ENCODE data around the gene KCNIP4. TPM values are rescaled to one million over a fixed set of nuclear protein-coding genes. Genes with fewer than 3 reads are reported as not detected.

The KCNIP4 gene
- total and polyA plus RNA-seq, 10 of the 15 experiments (the other 5 are each of a cell fraction or from before 2014, with no cell fraction given): 0.03 to 0.23 (median 0.13) TPM; not detected in 7

GRCh38 chr4:21900211-21900610, 48.4 kb downstream of the KCNIP4 start (continued):
- no peak for TF ChIP-seq KLF5 (IDR thresholded peaks at IDR 0.05; ENCODE audit: partially characterized antibody)
- TF ChIP-seq RB1 (IDR thresholded peaks at IDR 0.05; ENCODE audit: borderline replicate concordance): no peak
- no peak for TF ChIP-seq NFIC (IDR thresholded peaks at IDR 0.05; ENCODE audit: low read depth, low read length)
- TF ChIP-seq MEF2A (IDR thresholded peaks at IDR 0.05; ENCODE audit: insufficient read depth, low read depth, low read length): no peak
- TF ChIP-seq CBX5 (IDR thresholded peaks at IDR 0.05; ENCODE audit: low read depth): no peak

GRCh38 chr4:21898101-21898500, 50.5 kb downstream of the KCNIP4 start:
- ATAC-seq: no peak
- SMC1A ChIA-PET (ENCODE audit: uncharacterized antibody, unreplicated experiment): no interaction called here
- Histone ChIP-seq H4K20me1 (ENCODE audit: control insufficient read depth, insufficient read depth) (no peaks in the 10 kb centered on the region), H3K4me2 (ENCODE audit: control insufficient read depth, insufficient read depth) (no peak overlapping the region), H2AFZ (ENCODE audit: control insufficient read depth, low read depth, low read length) (no peak overlapping the region), H3K36me3 (ENCODE audit: control insufficient read depth in 2 of 2, insufficient read depth in 2 of 2, low read length in 1 of 2) (no peaks in the 10 kb centered on the region), H3K79me2 (ENCODE audit: control insufficient read depth, insufficient read depth, low read length) (no peaks in the 10 kb centered on the region), H3K27ac (ENCODE audit: control insufficient read depth, insufficient read depth) (no peak overlapping the region), H3K4me3 (no peak overlapping the region), H3K9me3 (replicated peaks; ENCODE audit: control insufficient read depth, insufficient read depth, low read length) (no peaks in the 10 kb centered on the region), H3K4me1 (ENCODE audit: control insufficient read depth, insufficient read depth, low read length) (no peaks in the 10 kb centered on the region), H3K9ac (ENCODE audit: control insufficient read depth, insufficient read depth, low read length) (no peak overlapping the region), H3K27me3 (replicated peaks in 1 of 2; ENCODE audit: control insufficient read depth in 2 of 2, insufficient read depth in 2 of 2, low read length in 1 of 2) (no peaks in the 10 kb centered on the region)
- DNase-seq (ENCODE audit: low read depth, low spot score): no peak
- POLR2A ChIA-PET: no interaction called here
- no TSS peak for BruUV-seq (replicated peaks)
- in situ Hi-C loops (cut with MboI) (no loop called here), intact Hi-C loops (cut with micrococcal nuclease; ENCODE audit: unreplicated experiment) (no loop called here)
- no peak for TF ChIP-seq GATAD2B (conservative IDR thresholded peaks at IDR 0.05; ENCODE audit: low read depth)
- CTCF ChIA-PET: interaction anchor here (0.7 kb wide), 1 partner anchor 123 kb away, joined by 3 read pairs; no protein-coding TSS in a partner anchor
- RAD21 ChIA-PET (ENCODE audit: unreplicated experiment): no interaction called here
- FAIRE-seq: no peak
- WGBS (ENCODE audit: insufficient coverage, insufficient replicate concordance, low lambda C conversion rate, missing lambda C conversion rate): 5% methylated on average over 2 of the region's 2 CpGs

- ChIA-PET POLR2A (no interaction called here), SMC1A (ENCODE audit: uncharacterized antibody, unreplicated experiment) (no interaction called here), CTCF (no interaction called here), RAD21 (ENCODE audit: unreplicated experiment) (no interaction called here)
- DNase-seq (ENCODE audit: low read depth, low spot score) (no peak), FAIRE-seq (no peak), ATAC-seq (no peak)
- Histone ChIP-seq H4K20me1 (ENCODE audit: control insufficient read depth, insufficient read depth) (no peaks in the 10 kb centered on the region), H3K4me2 (ENCODE audit: control insufficient read depth, insufficient read depth) (no peak overlapping the region), H3K9ac (ENCODE audit: control insufficient read depth, insufficient read depth, low read length) (no peak overlapping the region), H3K27me3 (replicated peaks in 1 of 2; ENCODE audit: control insufficient read depth in 2 of 2, insufficient read depth in 2 of 2, low read length in 1 of 2) (no peaks in the 10 kb centered on the region), H3K27ac (ENCODE audit: control insufficient read depth, insufficient read depth) (no peak overlapping the region), H3K79me2 (ENCODE audit: control insufficient read depth, insufficient read depth, low read length) (no peaks in the 10 kb centered on the region), H3K36me3 (ENCODE audit: control insufficient read depth in 2 of 2, insufficient read depth in 2 of 2, low read length in 1 of 2) (no peaks in the 10 kb centered on the region), H3K4me1 (ENCODE audit: control insufficient read depth, insufficient read depth, low read length) (no peaks in the 10 kb centered on the region), H3K4me3 (no peak overlapping the region), H2AFZ (ENCODE audit: control insufficient read depth, low read depth, low read length) (no peak overlapping the region), H3K9me3 (replicated peaks; ENCODE audit: control insufficient read depth, insufficient read depth, low read length) (no peaks in the 10 kb centered on the region)
- in situ Hi-C loops (cut with MboI): no loop called here
- WGBS (ENCODE audit: insufficient coverage, insufficient replicate concordance, low lambda C conversion rate, missing lambda C conversion rate): 38% methylated on average over 2 of the region's 2 CpGs
- no TSS peak for BruUV-seq (replicated peaks)
- intact Hi-C loops (cut with micrococcal nuclease; ENCODE audit: unreplicated experiment): no loop called here
- TF ChIP-seq USF2 (IDR thresholded peaks at IDR 0.05; ENCODE audit: borderline replicate concordance, low read depth, low read length): no peak
- TF ChIP-seq PKNOX1 (IDR thresholded peaks at IDR 0.05): no peak
- TF ChIP-seq ZSCAN29 (IDR thresholded peaks at IDR 0.05): no peak
- TF ChIP-seq TCF7 (IDR thresholded peaks at IDR 0.05; ENCODE audit: borderline replicate concordance): no peak
- TF ChIP-seq RELB (IDR thresholded peaks at IDR 0.05; ENCODE audit: low read depth): no peak
- no peak for TF ChIP-seq NRF1 (conservative IDR thresholded peaks at IDR 0.05; ENCODE audit: low read depth, low read length)
- TF ChIP-seq NR2F1 (conservative IDR thresholded peaks at IDR 0.05): no peak
- no peak for TF ChIP-seq POU2F2 (IDR thresholded peaks at IDR 0.05; ENCODE audit: borderline replicate concordance, low read depth, low read length)
- no peak for TF ChIP-seq POLR2AphosphoS5 (IDR thresholded peaks at IDR 0.05; ENCODE audit: low read length)
Measured at GRCh38 chr4:21896767-21897166, 51.8 kb downstream of the KCNIP4 start.

Data from GM12878 (cell line).